Osteocyte (in vitro differentiated cells): ENCODE data around the gene VMP1. TPM values are rescaled to one million over a fixed set of nuclear protein-coding genes. Genes with fewer than 3 reads are reported as not detected.

ENCODE experiments used
- DNase-seq: peaks from one replicate; pipeline ENCODE4 v3.0.0; 2021; ENCODE audit warnings: mixed read lengths; ENCODE audit not compliant: unreplicated experiment; ENCODE audit errors: extremely low spot score
- H3K27ac Mint-ChIP-seq: one replicate; pipeline ENCODE4 v1.8.0; 2021; ENCODE audit warnings: mild to moderate bottlenecking, mixed read lengths; ENCODE audit not compliant: unreplicated experiment
- H3K27me3 Mint-ChIP-seq: one replicate; pipeline ENCODE4 v1.8.0; 2021; ENCODE audit warnings: mixed read lengths; ENCODE audit not compliant: unreplicated experiment
- H3K36me3 Mint-ChIP-seq: one replicate; pipeline ENCODE4 v1.8.0; 2021; ENCODE audit warnings: mixed read lengths; ENCODE audit not compliant: unreplicated experiment
- H3K4me1 Mint-ChIP-seq: one replicate; pipeline ENCODE4 v1.8.0; 2021; ENCODE audit warnings: mixed read lengths; ENCODE audit not compliant: unreplicated experiment
- H3K4me3 Mint-ChIP-seq: one replicate; pipeline ENCODE4 v1.8.0; 2021; ENCODE audit warnings: mild to moderate bottlenecking, moderate library complexity, mixed read lengths; ENCODE audit not compliant: unreplicated experiment
- H3K9me3 Mint-ChIP-seq: one replicate; pipeline ENCODE4 v1.8.0; 2021; ENCODE audit warnings: mixed read lengths; ENCODE audit not compliant: unreplicated experiment
- total RNA-seq: library from RNA; stranded (reverse); gene quantifications from 2 replicates; pipeline ENCODE4 v1.2.1, GENCODE V29; 2021
- TF ChIP-seq, protein P1 (sequence below): fragments of 200-600 bp; sonication (generic); IDR thresholded peaks from 2 replicates; pipeline ENCODE4 v1.5.0; 2021; ENCODE audit warnings: antibody characterized with exemption, mild to moderate bottlenecking, moderate library complexity

The VMP1 gene
- total RNA-seq, 1 donor from 2014 or later, result 468 TPM

- Mint-ChIP-seq H3K36me3 (peaks cover 15% of the 10 kb centered on the region), H3K9me3 (no peaks in the 10 kb centered on the region), H3K4me3 (no peak overlapping the region), H3K27ac (peak overlapping the region; percentile 84), H3K27me3 (no peaks in the 10 kb centered on the region), H3K4me1 (peaks cover 44% of the 10 kb centered on the region)
- TF ChIP-seq, protein P1, sequence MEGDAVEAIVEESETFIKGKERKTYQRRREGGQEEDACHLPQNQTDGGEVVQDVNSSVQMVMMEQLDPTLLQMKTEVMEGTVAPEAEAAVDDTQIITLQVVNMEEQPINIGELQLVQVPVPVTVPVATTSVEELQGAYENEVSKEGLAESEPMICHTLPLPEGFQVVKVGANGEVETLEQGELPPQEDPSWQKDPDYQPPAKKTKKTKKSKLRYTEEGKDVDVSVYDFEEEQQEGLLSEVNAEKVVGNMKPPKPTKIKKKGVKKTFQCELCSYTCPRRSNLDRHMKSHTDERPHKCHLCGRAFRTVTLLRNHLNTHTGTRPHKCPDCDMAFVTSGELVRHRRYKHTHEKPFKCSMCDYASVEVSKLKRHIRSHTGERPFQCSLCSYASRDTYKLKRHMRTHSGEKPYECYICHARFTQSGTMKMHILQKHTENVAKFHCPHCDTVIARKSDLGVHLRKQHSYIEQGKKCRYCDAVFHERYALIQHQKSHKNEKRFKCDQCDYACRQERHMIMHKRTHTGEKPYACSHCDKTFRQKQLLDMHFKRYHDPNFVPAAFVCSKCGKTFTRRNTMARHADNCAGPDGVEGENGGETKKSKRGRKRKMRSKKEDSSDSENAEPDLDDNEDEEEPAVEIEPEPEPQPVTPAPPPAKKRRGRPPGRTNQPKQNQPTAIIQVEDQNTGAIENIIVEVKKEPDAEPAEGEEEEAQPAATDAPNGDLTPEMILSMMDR, result no peak
- no peak for DNase-seq
Observed at GRCh38 chr17:59814685-59815084, 107.2 kb downstream of the VMP1 start.

- Mint-ChIP-seq H3K4me3 (no peak overlapping the region), H3K27me3 (no peaks in the 10 kb centered on the region), H3K27ac (peak overlapping the region; percentile 84), H3K9me3 (no peaks in the 10 kb centered on the region), H3K36me3 (peaks cover 22% of the 10 kb centered on the region), H3K4me1 (peaks cover 33% of the 10 kb centered on the region)
- TF ChIP-seq, protein P1, result no peak
- DNase-seq, result no peak
Observed at GRCh38 chr17:59815965-59816364, 108.5 kb downstream of the VMP1 start.

GRCh38 chr17:59825533-59826322 is 118.3 kb downstream of the VMP1 start:
- TF ChIP-seq, protein P1, result no peak
- Mint-ChIP-seq H3K4me3 (peak overlapping the region; percentile 36), H3K36me3 (peaks cover 8% of the 10 kb centered on the region), H3K27ac (peak overlapping the region; percentile 93), H3K27me3 (no peaks in the 10 kb centered on the region), H3K9me3 (no peaks in the 10 kb centered on the region), H3K4me1 (peaks cover 60% of the 10 kb centered on the region)
- DNase-seq, result no peak

DNA sequence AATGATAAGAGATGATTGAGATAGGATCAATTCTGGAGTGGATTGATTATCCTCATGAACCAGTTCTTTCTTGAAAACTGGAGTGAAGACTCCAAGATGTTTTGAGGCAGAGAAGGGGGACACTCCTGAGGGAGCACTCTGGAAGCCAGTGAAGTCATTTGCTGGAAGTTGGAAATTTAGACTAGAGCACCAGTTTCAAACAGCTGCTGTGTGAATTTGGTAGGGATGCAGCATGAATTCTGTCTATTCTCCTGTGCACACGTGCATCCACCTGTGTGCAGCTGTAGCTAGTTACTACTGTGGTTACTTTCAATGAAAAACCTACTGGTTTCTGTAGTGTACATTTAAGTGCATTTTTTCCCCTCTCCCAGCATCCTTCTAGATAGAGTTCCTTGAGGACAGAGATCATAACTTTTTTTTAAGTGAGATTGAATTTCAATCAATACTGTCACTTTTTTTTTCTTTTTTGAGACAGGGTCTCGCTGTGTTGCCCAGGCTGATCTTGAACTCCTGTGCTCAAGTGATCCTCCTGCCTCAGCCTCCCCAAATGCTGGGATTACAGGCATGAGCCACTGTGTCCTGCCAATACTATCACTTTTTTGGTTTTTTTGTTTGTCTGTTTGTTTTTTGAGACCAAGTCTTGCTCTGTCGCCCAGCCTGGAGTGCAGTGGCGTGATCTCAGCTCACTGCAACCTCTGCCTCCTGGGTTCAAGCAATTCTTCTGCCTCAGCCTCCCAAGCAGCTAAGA is 119.4 kb downstream of the VMP1 start:
- Mint-ChIP-seq H3K4me1 (peaks cover 69% of the 10 kb centered on the region), H3K9me3 (no peaks in the 10 kb centered on the region), H3K4me3 (no peak overlapping the region), H3K27me3 (no peaks in the 10 kb centered on the region), H3K27ac (peak overlapping the region; percentile 93), H3K36me3 (peaks cover 8% of the 10 kb centered on the region)
- DNase-seq, result no peak
- TF ChIP-seq, protein P1, result no peak
